ACC112 (cell line): Measurements from ENCODE around the gene BET1L.

Source experiments
- H2AFZ ChIP-seq: fragments of 200-600 bp; sonication (generic); one replicate; pipeline ENCODE4 v1.6.0; 2017; ENCODE audit warnings: antibody characterized with exemption, low read length; ENCODE audit not compliant: unreplicated experiment
- H3K27ac ChIP-seq: fragments of 200-600 bp; sonication (generic); 2 replicates; pipeline ENCODE4 v1.5.1; 2014; ENCODE audit warnings: low read depth, mild to moderate bottlenecking, antibody characterized with exemption, low read length, moderate library complexity
- H3K27me3 ChIP-seq: fragments of 200-600 bp; sonication (generic); 2 replicates; pipeline ENCODE4 v1.6.1; 2014; ENCODE audit warnings: mild to moderate bottlenecking, antibody characterized with exemption, low read length, moderate library complexity, mixed read lengths; ENCODE audit not compliant: insufficient read depth
- H3K36me3 ChIP-seq: fragments of 200-600 bp; sonication (generic); 2 replicates; pipeline ENCODE4 v1.6.1; 2016; ENCODE audit warnings: mild to moderate bottlenecking, antibody characterized with exemption, low read length, moderate library complexity, mixed read lengths; ENCODE audit not compliant: insufficient read depth
- H3K4me1 ChIP-seq: fragments of 200-600 bp; sonication (generic); one replicate; pipeline ENCODE4 v1.6.1; 2016; ENCODE audit warnings: low read length, mixed read lengths; ENCODE audit not compliant: insufficient read depth, unreplicated experiment, control insufficient read depth
- H3K4me3 ChIP-seq: fragments of 200-600 bp; sonication (generic); 2 replicates; pipeline ENCODE4 v1.5.1; 2014; ENCODE audit warnings: mild to moderate bottlenecking, low read depth, low read length
- H3K79me2 ChIP-seq: fragments of 200-600 bp; sonication (generic); one replicate; pipeline ENCODE4 v1.6.0; 2016; ENCODE audit warnings: low read length; ENCODE audit not compliant: control insufficient read depth, unreplicated experiment, insufficient read depth

The BET1L gene

GRCh38 chr11:218815-219593, 11.8 kb upstream of the BET1L start:
- no peaks in the 10 kb centered on the region for H3K79me2 ChIP-seq
- peaks cover 1% of the 10 kb centered on the region; the same call in 1 of the 2 replicates for H3K36me3 ChIP-seq
- no peak overlapping the region for H3K4me3 ChIP-seq
- no peaks in the 10 kb centered on the region for H3K4me1 ChIP-seq
- no peaks in the 10 kb centered on the region for H3K27me3 ChIP-seq
- no peak overlapping the region for H2AFZ ChIP-seq
- no peak overlapping the region for H3K27ac ChIP-seq

GRCh38 chr11:217704-218103, 10.5 kb upstream of the BET1L start:
- Histone ChIP-seq H3K27ac (no peak overlapping the region), H3K27me3 (no peaks in the 10 kb centered on the region), H3K4me3 (no peak overlapping the region), H3K36me3 (peaks cover 8% of the 10 kb centered on the region; the same call in 1 of the 2 replicates), H2AFZ (no peak overlapping the region), H3K79me2 (no peaks in the 10 kb centered on the region), H3K4me1 (no peaks in the 10 kb centered on the region)

GRCh38 chr11:216081-216974, 9.1 kb upstream of the BET1L start:
- Histone ChIP-seq H2AFZ (no peak overlapping the region), H3K79me2 (peaks cover 12% of the 10 kb centered on the region), H3K4me1 (no peaks in the 10 kb centered on the region), H3K4me3 (no peak overlapping the region), H3K27ac (no peak overlapping the region), H3K36me3 (peaks cover 19% of the 10 kb centered on the region; the same call in 1 of the 2 replicates), H3K27me3 (no peaks in the 10 kb centered on the region)

GRCh38 chr11:215581-216037, 8.4 kb upstream of the BET1L start:
- H3K27me3 ChIP-seq, result no peaks in the 10 kb centered on the region
- H2AFZ ChIP-seq, result no peak overlapping the region
- no peak overlapping the region for H3K4me3 ChIP-seq
- no peak overlapping the region for H3K27ac ChIP-seq
- peaks cover 6% of the 10 kb centered on the region for H3K4me1 ChIP-seq
- H3K36me3 ChIP-seq, result peaks cover 25% of the 10 kb centered on the region; the same call in 1 of the 2 replicates
- H3K79me2 ChIP-seq, result peaks cover 19% of the 10 kb centered on the region

GRCh38 chr11:214083-214482, 6.9 kb upstream of the BET1L start:
- peaks cover 34% of the 10 kb centered on the region for H3K79me2 ChIP-seq
- no peak overlapping the region for H2AFZ ChIP-seq
- H3K4me1 ChIP-seq, result peaks cover 20% of the 10 kb centered on the region
- H3K27ac ChIP-seq, result no peak overlapping the region
- H3K4me3 ChIP-seq, result no peak overlapping the region
- H3K36me3 ChIP-seq, result peaks cover 30% of the 10 kb centered on the region; the same call in 1 of the 2 replicates
- no peaks in the 10 kb centered on the region for H3K27me3 ChIP-seq

GRCh38 chr11:213111-213510, 5.9 kb upstream of the BET1L start:
- Histone ChIP-seq H3K79me2 (peaks cover 42% of the 10 kb centered on the region), H3K27me3 (no peaks in the 10 kb centered on the region), H2AFZ (no peak overlapping the region), H3K27ac (no peak overlapping the region), H3K4me1 (peaks cover 20% of the 10 kb centered on the region), H3K4me3 (no peak overlapping the region), H3K36me3 (peaks cover 30% of the 10 kb centered on the region; the same call in 1 of the 2 replicates)

GRCh38 chr11:212150-213100, 5.2 kb upstream of the BET1L start:
- H3K4me3 ChIP-seq, result no peak overlapping the region
- no peak overlapping the region for H2AFZ ChIP-seq
- peaks cover 20% of the 10 kb centered on the region for H3K4me1 ChIP-seq
- H3K27ac ChIP-seq, result no peak overlapping the region
- no peaks in the 10 kb centered on the region for H3K27me3 ChIP-seq
- peaks cover 45% of the 10 kb centered on the region for H3K79me2 ChIP-seq
- H3K36me3 ChIP-seq, result peaks cover 30% of the 10 kb centered on the region; the same call in 1 of the 2 replicates

GRCh38 chr11:211741-212140, 4.5 kb upstream of the BET1L start:
- Histone ChIP-seq H3K27ac (no peak overlapping the region), H3K4me1 (peaks cover 20% of the 10 kb centered on the region), H3K79me2 (peaks cover 49% of the 10 kb centered on the region), H3K4me3 (no peak overlapping the region), H2AFZ (no peak overlapping the region), H3K27me3 (no peaks in the 10 kb centered on the region), H3K36me3 (peaks cover 30% of the 10 kb centered on the region; the same call in 1 of the 2 replicates)

GRCh38 chr11:211295-211694, 4.1 kb upstream of the BET1L start:
- H3K36me3 ChIP-seq, result peaks cover 30% of the 10 kb centered on the region; the same call in 1 of the 2 replicates

GRCh38 chr11:210803-211180, 3.6 kb upstream of the BET1L start:
- H3K27ac ChIP-seq, result peak overlapping the region; percentile 98
- H3K79me2 ChIP-seq, result peaks cover 58% of the 10 kb centered on the region
- no peak overlapping the region for H2AFZ ChIP-seq
- peak overlapping the region; percentile 91 for H3K4me3 ChIP-seq
- peaks cover 26% of the 10 kb centered on the region for H3K4me1 ChIP-seq
- H3K36me3 ChIP-seq, result peaks cover 30% of the 10 kb centered on the region; the same call in 1 of the 2 replicates
- no peaks in the 10 kb centered on the region for H3K27me3 ChIP-seq

More at GRCh38 chr11:211295-211694, 4.1 kb upstream of the BET1L start:
- H3K27me3 ChIP-seq, result no peaks in the 10 kb centered on the region
- peaks cover 21% of the 10 kb centered on the region for H3K4me1 ChIP-seq
- no peak overlapping the region for H2AFZ ChIP-seq
- peaks cover 53% of the 10 kb centered on the region for H3K79me2 ChIP-seq
- no peak overlapping the region for H3K27ac ChIP-seq
- H3K4me3 ChIP-seq, result no peak overlapping the region
